GM21737 (cell line): Measurements from ENCODE around the gene CSMD2.

Experiments
- ATAC-seq: cut with Tn5 transposase; IDR thresholded peaks from one replicate; pipeline ENCODE4 v1.9.1; 2021; ENCODE audit warnings: mild to moderate bottlenecking, moderate library complexity; ENCODE audit not compliant: unreplicated experiment

Gene CSMD2

GRCh38 chr1:33908324-33908956 lies 256.6 kb downstream of the CSMD2 start:
- ATAC-seq = no peak

DNA sequence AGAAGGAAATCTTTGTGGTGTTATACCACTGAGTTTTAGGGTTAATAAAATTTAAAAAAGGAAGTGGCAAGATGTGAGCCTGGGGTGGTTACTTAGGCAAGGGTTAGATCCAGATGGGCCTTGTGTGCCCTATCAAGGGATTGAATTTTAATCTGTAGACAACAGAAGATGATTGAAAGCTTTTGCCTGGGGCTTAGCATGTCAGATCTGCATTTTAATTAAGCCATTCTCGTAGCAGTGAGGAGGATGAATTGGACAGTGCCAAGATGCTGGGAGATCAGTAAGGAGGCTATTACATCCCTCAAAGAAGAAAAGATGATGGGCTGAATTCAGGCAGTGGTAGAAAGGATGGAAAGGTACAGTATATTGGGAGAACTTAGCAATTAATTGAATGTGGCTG lies 258.9 kb downstream of the CSMD2 start:
- ATAC-seq = no peak

- ATAC-seq = no peak
Observed at GRCh38 chr1:33905241-33905640, 259.8 kb downstream of the CSMD2 start.

DNA sequence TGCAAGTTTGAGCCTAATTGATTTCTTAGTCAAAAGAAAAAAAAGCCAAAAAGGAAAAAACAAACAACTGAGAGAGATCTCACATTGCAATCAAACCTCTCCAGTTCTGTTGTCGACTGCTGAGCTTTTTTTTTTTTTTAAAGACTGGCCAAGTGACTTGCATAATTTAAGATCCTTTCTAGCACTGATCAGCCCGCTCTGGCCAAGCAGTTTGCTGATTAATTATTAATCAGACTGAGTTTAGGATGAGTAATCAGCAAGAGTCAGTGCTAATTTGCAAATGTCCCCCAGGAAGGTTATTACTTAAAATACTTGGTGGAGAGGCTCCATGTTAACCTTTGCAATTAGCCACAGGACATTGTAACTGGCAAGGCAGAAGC lies 261.8 kb downstream of the CSMD2 start:
- ATAC-seq = peak; percentile 66

DNA sequence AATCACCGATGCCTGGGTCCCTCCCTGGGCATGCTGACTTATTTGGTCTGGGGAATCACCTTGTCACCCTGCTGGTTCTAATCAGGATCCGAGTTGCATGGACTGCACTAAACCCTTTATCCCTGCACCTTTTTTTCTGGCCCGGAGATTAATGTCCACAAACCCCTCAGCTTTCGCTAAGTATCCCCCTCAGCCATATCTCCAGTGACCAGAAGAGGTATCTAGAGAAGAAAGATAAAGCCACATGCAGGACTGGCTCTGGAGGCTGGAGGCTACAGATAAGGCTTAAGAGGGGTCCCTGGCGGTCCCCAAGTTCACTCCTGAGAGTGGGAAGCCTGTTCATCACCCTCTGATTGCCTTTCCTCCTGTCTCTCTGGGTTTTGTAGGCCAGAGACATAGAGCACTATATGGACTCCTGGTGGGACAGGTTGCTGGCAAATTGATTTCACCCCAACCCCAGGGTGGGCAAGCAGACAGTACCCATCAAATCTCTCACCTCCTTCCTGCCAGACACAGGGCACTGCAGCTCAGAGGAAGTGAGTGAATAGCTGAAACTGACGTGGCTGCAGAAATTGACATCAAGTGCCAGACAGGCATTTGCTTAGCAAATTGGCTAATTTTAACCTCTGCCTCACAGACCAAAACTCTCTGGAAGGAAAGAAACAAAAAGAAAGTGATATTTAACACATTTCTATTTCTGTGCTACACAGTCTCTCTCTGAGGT lies 262.4 kb downstream of the CSMD2 start:
- ATAC-seq = peak; percentile 73

- ATAC-seq = no peak
Observed at GRCh38 chr1:33899746-33900145, 265.3 kb downstream of the CSMD2 start.

GRCh38 chr1:33898881-33899280 lies 266.1 kb downstream of the CSMD2 start:
- ATAC-seq = no peak

GRCh38 chr1:33898406-33898805 lies 266.6 kb downstream of the CSMD2 start:
- no peak for ATAC-seq

GRCh38 chr1:33897092-33897725 lies 267.8 kb downstream of the CSMD2 start:
- no peak for ATAC-seq

GRCh38 chr1:33895976-33896375 lies 269.1 kb downstream of the CSMD2 start:
- no peak for ATAC-seq

DNA sequence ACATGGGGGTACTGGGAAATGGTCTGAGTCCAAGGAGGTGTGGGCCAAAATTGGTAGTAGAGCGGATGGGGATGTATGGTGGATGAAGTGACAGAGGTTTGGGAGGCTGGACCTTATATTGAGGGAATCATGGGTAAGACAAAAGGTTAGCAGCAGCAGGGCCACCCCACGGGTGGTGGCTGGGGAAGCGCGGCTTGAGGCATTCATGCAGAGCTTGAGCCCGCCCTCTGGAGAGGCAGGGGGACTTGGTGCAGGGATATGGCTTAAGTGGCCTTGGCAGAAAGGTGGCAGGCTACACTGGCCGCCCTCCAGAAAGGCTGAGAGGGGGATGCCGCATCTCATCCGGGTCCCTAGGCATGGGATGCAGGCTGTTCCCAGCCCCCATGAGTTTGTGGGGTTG lies 269.6 kb downstream of the CSMD2 start:
- ATAC-seq = no peak

- no peak for ATAC-seq
Observed at GRCh38 chr1:33893147-33893830, 271.7 kb downstream of the CSMD2 start.

DNA sequence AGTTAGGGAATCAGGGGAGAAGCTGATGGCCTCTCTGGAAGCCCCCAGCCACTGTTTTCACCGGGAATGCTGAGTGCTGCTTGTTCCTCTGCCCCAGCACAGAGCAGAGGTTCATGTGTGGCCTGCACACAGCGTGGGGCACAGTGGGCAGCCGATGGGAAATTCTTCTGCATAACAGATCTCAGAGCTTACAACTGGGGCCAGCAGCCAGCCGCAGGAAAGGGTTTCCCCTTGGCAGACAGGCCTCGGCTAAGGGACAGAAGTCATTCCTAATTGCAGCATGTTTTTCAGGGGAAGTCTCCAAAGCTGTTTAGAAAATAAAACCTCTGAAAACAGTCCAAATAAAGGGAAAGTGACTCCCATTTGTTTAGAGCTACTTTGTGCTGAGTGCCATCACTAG lies 278.5 kb downstream of the CSMD2 start:
- no peak for ATAC-seq

DNA sequence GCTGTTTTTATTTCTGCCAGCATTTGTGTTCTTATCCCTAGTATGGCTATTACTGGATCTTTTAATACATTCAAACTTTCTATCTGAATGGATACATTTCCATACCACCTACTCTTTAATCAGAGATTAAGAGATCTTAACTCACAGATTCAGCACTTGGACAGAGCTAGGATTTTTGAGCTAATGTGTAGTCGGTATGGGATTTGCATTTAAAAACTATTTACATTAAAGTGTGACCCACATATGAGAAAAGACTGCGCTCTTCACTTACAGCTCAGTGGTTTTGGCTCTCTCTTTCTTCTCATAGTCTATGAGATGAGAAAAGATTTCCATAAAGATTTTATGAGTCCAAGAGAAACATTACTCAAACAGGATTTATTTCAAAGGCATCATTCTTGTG lies 284.7 kb downstream of the CSMD2 start:
- no peak for ATAC-seq

DNA sequence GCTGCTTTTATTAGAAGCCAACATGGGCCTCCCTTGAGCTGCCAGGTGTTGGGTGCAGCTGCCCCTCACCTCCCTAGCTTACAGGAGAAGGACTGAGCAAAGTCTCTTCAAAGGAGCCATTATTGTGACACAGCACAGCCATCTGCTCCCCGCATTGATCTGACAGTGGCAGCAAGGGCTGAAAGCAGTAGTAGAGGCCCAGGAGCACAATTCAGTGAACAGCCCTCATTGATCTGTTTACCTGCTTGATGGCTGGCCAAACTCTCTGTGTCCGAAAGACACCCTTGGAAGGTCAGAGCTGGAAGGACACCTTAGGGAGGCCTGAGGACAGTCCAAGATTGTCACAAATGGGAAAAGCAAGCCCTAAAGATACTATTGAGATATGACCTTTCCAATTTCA lies 286.6 kb downstream of the CSMD2 start:
- ATAC-seq = no peak

GRCh38 chr1:33876970-33877650 lies 287.9 kb downstream of the CSMD2 start:
- ATAC-seq = no peak

DNA sequence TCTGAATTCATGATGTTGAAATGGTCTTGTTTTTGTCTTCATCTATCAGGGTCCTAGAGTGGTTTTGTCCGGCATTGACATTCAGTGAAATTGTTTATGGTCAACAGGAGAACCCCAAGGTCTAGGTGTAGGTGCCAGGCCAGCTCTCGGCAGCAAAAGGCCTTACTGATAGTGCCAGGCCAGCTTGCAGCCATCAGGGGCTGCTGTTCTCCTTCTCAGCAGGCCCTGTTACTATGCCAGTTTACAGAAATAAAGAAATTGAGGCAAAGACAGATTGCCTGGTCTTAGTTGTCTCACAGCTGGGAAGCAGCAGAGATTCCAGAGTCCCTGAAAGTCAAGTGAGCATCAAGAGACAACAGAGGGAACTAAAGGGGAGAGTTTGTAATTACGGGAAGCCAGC lies 289.2 kb downstream of the CSMD2 start:
- ATAC-seq = no peak

- ATAC-seq = no peak
Observed at GRCh38 chr1:33874636-33875035, 290.4 kb downstream of the CSMD2 start.

DNA sequence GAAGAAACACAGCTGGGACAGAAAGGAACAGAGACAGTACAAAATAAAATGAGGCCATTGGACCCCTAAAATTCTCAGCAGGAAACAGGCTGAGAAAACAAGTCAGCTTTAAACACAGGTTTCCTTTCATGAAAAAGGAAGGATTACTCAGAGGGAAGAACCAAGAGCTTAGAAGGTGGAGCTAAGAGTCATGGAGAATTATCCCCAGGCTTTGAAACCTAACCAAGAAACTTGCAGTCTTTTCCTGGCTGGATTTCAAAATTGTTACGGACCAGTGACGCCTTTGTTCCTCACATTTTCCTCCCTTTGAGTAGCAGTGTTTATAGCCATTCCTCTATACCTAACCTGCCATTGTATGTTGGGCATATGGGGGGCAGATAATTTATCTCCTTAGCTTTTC lies 292.3 kb downstream of the CSMD2 start:
- no peak for ATAC-seq

GRCh38 chr1:33872275-33872674 lies 292.8 kb downstream of the CSMD2 start:
- ATAC-seq = no peak

GRCh38 chr1:33867684-33868083 lies 297.3 kb downstream of the CSMD2 start:
- no peak for ATAC-seq
